Heart left ventricle (tissue), 13 donors: ENCODE results near the gene GPR27.

Experiments used
- CTCF ChIP-seq, 12 donors: fragments of 200-600 bp; sonication (generic) in 4 of 12; IDR thresholded peaks; one replicate each; pipeline versions ENCODE4 v1.5.0 to v1.8.0; 2018 to 2022; ENCODE audit warnings: antibody characterized with exemption in 12 of 12, mild to moderate bottlenecking in 5 of 12
- POLR2A ChIP-seq, 2 donors: fragments of 450-650 bp; IDR thresholded peaks; one replicate each; pipeline ENCODE4 v1.6.1; 2017; ENCODE audit warnings: antibody characterized with exemption in 2 of 2, mild to moderate bottlenecking in 2 of 2, moderate library complexity in 2 of 2
- donor health status: ischemic (EF 13 %, LVEDD 7.1; RV severe dilation, severe dysfunction).
- donor health status: DM: no; HTN: yes; CAD: no.
- donor health status: DM: no; HTN: no; CAD: no.
- donor health status: ischemic (EF 25% LVEDD 6.9; RV normal size, moderate dysfunction).
- donor health status: ischemic (EF 25% LVEDD 5.7; RV mildly dilated, moderate dysfunction).
- donor health status: ischemic (EF 35%, LVEDD 5.7; RV mildly dilated, moderate dysfunction).
- donor health status: nonischemic (EF 11% LVEDD 7.7; RV severe dilation, severe dysfunction).
- donor health status: DM: yes; HTN: yes; CAD: no.
- donor health status: PGD.
- donor health status: ischemic (EF 29% LVEDD 5.4; RV normal size, mild dysfunction).
- donor health status: nonischemic (EF 23%, LVEDD 6.1; RV moderate dilation, normal function).

GRCh38 chr3:71721002-71721401 is 32.7 kb upstream of the GPR27 start:
- TF ChIP-seq CTCF (IDR thresholded peaks at IDR 0.05) = no peak
- TF ChIP-seq POLR2A (IDR thresholded peaks at IDR 0.05) = no peak
